Inflammatory macrophage treated with lipopolysaccharide for 4 hours (primary cell): Measurements from ENCODE around the gene PCDH9.
"Not testable (repeated sequence)": the region's sequence is repeated elsewhere in the genome, so short reads cannot be mapped to it uniquely, and the experiment has no call there.

ENCODE experiments used
- DNase-seq: peaks from one replicate; pipeline ENCODE4 v3.0.0-alpha.2; 2020

Gene PCDH9

DNA sequence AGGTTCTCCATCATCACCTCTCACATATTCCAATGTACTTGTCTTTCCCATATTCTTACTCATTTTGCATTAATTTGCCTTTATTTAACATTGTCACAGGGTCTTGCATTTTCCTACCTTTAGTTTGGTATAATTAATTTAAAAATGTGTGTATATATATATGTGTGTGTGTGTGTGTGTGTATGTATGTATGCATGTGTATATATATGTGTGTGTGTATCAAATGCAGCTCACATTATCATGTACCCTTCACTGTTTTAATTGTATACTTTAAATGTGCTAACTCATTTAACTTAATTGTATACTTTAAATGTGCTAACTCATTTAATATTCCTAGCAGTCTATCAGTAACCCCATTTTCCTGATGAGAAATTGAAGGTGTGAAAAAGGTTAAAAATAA, 104.5 kb downstream of the PCDH9 start:
- no peak for DNase-seq

DNA sequence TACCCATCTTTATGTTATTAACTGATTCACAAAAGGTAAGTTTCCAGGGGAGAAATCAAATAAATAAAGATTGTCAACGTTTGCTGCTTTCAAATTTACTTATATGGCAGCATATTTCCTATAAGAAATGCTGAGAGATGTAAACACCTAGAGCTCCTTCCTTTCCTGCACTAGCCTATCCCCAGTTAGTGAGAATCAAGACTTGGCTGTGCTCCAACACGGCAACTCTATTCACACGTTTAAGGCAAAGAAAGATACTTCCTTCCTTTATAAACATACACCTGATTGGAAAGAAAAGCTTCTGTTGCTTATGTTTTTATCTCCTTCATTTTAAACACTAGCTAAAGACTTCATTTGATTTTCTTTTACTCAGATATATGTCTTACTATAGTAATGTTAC, 107.0 kb downstream of the PCDH9 start:
- no peak for DNase-seq

DNA sequence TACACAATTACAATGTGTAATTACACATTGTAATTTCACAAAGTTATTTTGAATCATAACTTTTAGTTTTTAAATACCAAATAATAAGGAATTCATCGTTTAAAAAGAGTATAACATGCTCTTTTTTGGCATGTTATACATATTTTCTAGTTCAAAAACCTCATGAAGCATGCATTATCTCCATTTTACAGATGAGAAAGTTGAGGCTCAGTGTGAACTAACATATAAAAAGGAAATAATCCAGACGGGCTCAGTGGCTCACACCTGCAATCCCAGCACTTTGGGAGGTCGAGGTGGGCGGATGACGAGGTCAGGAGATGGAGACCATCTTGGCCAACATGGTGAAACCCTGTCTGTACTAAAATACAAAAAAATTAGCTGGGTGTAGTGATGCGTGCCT, 107.9 kb downstream of the PCDH9 start:
- DNase-seq, result no peak

DNA sequence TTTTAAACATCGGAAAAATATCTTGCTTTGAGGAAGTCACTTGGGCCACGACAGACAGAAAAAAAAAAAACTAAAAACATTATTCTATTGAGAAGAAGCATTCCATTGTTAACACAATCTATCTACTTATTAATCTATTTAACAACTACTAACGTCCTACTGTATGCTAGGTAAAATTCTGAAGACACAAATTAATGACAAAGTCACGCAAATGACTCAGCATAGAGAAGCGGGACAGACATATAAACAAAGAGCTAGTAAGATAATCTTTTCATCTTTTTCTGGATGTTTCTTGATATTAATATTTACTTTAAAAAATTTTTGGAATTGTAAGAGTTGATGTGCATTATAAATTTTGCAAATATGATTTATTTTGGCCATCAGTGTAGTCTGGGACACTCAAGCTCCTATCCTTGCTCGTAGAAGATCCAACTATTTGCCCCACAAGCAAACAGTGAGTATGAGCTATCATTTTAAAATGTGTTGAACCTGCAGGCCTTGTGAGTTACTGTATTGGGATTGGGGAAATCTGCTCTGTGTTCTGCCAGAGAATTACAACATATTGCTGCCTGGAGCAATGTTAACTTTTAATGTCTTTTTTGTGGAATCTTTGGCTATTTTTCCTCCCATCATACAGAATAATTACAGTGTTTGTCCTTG, 109.1 kb downstream of the PCDH9 start:
- DNase-seq, result no peak

DNA sequence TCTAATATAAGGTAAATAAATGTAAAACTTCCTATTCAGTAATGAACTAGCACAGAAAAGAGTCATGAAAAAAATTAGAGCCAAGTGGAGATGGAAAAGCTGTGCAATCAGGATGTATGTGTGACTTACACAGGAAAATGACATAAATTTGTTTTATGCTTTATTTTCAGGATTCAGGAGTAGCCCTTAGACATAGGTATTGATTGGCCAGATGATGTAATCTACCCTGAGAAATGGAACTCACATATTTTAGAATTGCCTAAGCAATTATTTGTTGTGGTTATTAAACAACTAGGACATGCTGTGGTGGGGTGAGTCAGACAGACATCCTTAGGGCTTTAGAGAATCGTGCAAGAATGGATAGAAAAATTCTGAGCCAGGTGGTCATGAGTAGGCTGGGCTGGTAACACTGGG, 110.6 kb downstream of the PCDH9 start:
- no peak for DNase-seq

DNA sequence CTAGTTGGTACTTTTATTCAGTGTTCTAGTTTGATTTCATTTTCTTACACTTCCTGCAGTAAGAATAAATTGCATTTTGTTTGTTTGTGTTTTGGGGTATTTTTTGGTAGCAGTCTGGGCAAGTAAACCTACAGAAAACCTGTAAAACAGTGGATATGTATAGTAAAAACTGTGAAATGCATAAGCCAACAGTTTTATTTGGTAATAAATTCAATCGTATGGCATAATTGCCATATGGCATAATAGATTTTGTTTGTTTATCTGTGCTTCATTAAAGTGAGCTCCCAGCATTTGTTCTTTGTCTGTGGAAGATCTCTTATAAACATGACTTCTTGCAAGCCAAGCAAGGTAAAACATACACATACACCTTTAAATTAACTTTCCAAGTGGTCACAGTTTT, 111.9 kb downstream of the PCDH9 start:
- DNase-seq, result no peak

DNA sequence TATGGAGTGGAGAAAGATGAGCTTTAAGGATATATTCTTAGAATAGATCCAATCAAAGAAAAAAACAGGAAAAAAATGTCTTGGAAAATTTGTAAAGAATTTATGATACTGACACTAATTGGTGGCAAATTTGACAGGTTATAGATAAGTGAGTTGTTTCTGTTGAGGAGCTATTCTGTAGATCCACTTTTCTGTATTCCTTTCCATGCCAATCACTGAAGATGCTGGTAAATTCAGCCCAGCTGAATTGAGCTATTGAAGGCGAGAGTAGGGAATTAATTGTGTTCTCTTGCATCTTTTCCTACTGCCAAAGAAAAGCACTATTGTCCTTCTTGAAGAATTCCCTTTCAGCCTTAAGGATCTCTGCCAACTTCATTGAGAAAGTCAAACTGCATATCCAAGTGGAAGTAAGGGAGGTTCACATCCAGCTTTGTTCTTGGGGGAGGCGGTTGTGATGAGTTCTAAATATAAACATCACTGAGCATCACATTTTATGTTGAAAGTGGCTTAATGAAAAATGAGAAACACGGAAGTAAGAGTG, 113.1 kb downstream of the PCDH9 start:
- DNase-seq, result no peak

DNA sequence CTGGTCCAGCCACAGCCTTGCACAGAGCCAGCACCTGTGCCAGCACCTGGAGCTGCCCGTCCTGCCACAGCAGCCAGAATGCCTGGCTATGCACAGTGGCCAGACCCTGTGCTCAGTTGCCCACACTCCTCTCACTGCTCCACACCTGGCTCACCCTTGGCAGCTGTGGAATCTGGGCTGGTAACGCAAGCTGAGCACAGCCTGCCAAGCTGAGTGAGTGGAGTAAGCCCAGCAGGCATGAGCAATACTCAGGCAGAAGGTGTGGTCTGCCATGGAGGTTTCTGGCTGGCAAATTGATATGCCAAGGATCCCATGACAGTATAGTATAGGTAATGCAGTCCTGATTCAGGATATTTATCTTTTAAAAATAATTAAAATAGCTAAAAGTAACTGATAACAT, 122.2 kb downstream of the PCDH9 start:
- DNase-seq, result no peak

DNA sequence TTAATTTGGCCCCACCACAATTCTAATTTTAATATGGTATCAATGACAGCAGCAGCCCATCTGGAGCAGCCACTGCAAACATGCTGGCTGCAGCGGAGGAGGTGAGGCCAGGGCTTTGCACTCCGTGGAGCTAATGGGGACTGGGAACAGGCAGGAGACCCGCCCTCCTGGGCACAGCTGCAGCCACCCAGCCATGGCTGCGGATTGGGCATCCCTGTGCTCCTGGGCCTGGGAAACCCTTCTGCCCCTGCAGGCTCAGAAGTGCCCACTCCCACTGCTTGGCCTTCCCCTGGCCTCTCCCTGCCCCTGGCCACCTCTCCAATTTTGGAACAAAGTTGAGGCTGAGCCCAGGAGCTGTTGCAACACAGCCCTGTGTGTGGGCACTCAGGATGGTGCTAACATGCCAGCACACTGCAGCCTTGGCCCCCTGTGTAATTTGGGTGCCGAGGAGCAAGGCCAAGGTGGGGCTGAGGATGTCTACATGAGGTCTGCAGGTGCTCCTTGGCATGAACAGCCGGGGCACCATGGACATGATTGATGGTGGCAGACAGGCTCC, 123.6 kb downstream of the PCDH9 start:
- DNase-seq, result no peak

DNA sequence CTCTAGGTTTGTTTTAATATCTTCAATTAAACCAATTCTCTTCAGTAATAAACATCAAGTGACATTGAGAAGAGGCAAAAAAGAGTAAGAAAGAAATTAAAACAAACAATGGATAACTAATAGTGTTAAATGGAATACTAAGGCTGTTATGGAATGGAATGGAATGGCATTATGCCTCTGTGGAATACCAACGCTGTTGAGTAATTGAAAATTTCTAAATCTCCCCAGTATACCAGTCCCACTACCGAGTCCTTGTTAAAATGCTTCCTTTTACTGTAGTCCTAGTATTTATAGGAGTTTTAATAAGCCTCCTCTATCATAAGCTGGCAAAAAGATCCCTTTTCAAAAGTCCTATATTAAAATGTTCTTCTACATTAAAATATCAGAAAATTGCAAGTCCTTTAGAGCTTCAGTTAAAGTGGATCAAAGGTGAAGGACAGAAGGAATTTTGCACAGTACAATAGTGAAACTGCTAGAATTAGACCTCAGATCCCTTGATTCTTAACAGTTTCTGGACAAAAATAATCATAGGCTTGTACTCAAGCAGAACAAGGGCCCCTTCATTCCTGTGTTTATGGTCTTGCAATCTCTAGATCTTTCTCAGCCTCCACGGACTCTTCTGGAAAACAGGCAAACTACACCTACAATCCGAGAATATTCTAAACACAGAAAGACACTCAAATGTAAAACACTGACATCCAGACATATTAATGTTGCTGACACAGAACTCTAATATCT, 128.2 kb downstream of the PCDH9 start:
- no peak for DNase-seq

DNA sequence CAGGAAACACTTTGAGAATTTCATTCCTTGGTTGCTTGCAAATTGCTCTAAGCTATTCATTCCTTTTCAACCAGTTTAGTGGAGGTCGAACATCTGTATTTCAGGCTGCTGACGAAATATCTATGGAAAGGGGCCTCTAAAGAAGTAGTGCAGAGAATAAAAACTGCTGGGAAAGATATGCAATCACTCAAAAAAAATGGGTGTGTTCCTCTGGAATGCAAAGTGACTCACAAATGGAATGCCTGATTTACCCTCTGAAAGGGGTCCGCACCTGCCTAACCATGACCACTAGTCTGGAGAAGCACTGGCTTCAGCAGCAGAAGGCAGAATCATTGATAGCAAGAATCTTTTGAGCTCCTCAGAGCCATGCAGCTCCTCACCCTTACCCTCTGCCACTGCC, 129.4 kb downstream of the PCDH9 start:
- DNase-seq, result no peak

DNA sequence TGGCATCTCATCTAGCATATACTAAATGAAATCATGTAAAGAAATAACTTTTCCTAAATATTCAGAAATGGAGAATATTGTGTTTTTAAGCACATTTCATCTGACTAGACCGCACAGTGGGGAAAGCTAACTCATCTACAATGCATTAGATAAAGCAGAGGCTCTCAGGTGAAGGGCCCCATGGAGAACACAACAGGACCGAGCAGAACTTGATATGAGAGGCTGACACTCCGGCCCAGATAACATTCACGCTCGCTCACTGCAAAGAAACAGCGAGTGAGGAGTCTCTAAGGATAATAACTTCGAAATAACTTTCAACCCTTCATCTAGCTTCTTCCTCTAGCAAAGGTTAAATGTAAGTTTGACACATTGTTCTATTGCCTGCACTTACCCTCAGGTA, 130.6 kb downstream of the PCDH9 start:
- no peak for DNase-seq

DNA sequence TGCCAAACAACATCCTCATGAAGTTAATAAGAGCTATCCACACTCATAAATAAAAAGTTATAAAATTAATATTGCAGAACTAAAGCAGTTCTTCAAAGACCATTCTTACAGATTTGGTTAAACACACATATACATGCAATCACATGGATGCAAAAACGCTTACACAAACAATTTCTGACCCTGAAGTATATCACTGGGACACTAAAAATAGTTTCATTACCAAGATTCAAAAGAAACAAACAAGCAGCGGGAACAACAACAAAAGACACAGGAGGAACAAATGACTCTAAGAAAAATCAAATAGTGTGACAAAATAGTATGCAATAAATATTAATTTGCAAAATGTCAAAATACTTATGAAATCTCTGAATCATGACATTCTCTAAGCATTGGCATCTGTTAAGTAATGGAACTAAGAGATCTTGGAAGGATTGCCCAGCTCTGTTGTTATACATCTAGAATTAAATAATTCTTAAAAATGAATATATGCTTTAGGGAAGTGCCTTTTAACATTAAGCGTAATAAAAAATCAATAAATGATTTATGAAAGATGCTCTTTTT, 132.2 kb downstream of the PCDH9 start:
- DNase-seq, result no peak

DNA sequence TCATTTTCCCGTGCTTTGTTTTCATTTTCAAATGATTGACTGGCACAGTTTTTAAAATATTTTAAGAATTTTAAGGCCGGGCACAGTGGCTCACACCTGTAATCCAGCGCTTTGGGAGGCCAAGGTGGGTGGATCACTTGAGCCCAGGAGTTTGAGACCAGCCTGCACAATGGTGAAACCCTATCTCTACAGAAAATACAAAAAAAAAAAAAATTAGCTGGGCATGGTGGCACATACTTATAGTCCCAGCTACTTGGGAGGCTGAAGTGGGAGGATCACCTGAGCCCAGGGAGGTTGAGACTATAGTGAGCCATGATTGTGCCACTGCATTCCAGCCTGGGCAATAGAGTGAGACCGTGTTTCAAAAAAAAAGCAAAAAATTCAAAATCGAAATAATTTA, 133.2 kb downstream of the PCDH9 start:
- not testable (repeated sequence) for DNase-seq

DNA sequence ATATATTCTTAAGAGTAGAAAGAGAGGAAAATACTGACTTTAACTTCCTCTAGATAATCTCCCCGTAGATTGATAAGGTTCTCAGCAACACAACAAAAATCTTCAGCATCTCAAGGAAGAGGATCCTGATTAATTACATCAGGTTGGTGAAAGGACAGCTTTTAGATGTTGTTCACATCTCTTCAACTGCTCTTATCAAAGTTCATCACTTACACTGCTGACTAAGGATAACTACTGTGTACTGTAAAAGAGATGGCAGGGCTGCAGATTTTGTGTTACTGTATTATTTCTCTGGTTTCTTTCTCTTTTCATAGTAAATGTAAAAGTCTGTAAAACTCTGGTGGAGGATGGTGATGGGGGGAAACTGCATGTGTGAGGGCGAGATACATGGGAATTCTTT, 133.7 kb downstream of the PCDH9 start:
- no peak for DNase-seq

DNA sequence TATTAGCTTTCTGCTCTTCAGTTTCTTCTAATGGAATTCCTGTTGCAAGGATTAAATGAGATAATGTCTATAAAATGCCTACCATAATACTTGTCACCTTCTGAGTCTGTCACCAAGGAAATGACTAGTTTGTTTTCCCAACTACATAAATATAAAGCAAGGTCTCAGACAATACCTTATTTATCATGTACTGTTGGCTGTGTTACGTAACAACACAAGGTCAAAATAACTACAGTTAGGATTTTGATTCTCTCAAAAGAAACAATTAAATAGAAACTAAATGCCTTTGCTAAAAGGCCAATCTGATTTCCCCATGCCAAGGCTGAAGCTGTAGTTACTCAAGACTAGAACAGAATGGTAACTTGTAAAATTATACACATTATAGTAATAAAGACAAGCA, 134.5 kb downstream of the PCDH9 start:
- DNase-seq, result no peak

DNA sequence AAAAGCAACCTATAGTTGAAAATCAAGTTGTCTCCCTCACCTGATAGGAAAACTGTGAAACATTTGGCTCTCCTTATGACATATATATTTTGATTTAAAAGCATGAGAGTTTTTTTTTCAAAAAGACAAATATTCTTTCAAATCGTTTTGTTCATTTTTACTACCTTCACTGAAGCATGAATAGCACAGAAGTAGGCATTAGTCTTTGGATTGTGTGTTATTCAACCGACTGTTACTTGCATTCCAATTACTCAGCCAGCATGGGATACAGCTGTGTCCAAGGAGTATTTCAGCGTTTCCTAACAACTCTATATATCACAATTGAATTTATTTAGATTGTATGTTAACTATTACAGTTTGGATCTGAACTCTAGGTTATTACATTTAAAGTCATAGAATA, 135.2 kb downstream of the PCDH9 start:
- no peak for DNase-seq

DNA sequence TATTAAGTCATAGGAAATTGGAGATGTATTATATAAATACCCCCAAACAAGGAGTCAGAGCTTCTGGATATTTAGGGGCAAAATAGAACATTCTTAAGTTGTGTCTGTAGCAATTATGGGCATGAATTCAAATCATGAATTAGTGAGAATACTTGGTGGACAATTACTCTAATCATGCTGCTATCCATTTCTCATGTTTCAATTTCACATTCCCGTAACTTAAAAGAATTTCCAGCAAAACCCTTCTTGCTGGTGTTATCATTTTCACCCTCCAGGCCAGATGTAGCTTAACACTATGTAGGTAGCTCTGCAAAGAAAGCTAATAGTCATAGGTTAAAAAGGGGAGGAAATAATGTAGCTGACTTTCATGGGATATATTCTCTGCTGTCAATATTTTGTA, 136.1 kb downstream of the PCDH9 start:
- DNase-seq, result no peak

DNA sequence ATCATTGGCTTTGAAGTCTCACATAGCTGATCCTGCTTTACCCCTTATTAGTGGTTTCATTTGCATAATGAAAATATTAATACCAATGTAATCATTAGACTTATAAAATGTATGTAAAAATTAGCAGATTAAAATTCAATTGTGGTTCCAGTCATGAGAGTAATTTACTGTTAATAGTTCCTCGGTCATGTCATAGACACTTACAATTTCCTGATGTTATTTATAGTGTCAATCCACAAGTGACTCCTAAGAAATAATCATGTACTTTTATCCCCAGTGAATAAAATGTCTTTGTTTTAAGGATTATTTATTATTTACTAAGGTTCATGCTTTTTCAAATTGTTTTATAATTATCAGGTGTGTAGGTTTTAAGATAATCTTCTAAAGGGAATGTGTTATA, 138.5 kb downstream of the PCDH9 start:
- no peak for DNase-seq

DNA sequence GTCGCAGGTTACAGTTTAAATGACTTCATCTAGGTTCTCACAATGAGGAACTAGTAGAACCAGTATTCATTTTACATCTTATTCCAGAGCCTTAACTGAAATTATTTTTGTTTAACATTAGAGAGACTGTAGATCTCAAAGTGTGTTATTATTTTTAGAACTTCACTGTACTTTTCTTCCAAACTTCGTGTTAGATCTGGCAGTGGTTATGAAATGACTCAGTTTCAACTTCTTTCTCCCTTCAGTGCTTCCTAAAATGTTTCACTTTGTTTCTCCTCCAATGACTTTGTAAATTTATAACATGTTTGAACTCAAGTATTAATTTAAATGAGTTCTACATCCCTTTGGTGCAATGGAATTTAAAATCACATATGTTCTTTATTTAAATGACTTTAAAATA, 139.3 kb downstream of the PCDH9 start:
- DNase-seq, result no peak

DNA sequence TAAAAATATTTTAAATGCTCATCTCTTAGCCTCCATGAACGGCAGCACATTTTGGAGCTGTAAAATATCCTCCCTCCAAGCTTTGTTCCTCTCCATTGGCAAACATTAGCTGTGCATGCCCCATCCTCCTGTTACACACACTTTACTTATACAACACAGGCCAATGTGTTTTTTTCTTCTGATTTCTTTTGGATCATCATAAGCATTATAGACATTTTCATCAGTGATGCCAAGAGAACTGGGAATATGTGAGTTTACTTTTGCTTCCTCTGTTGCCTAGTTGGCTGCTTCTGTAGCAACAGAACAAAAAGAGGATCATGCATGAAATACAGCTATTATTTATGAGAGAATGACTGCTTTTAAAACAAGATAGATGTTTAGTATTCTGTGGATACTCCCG, 142.6 kb downstream of the PCDH9 start:
- DNase-seq, result no peak

DNA sequence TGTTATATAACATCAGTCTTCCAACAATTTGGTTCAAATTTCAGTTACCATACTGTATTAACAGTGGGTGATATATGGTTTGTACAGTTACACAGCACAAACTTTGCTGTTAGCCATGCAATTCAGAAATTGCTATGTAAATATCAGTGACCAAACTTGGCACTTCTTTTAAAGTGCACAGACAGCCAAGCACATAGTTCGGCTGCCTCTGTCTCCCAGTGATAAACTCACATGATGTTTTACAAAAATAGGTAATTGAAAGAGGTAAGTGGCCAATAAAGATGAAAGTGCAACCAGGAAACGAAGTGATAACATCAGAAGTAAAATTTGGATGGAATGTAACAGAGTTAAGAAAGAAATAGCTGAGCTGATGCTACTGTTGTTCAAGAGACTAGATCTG, 143.9 kb downstream of the PCDH9 start:
- no peak for DNase-seq

DNA sequence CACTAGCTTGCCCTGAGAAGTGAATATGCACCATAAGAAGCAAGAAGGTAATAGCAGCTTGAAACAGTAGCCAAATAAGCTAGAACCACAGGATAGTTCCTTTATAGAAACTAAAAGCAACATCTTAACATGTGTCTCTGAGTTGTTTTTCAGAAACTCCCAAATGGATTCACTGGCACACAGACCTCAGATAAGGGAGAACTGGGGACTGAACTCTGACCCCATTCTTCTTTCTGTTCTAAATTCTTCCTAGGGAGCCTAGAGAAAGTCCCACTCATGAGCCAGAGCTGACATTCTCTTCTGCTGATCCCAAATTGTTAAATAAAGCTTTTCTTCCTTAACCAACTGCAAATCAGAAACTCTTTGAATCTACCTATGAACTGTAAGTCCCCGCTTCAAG, 146.1 kb downstream of the PCDH9 start:
- no peak for DNase-seq

DNA sequence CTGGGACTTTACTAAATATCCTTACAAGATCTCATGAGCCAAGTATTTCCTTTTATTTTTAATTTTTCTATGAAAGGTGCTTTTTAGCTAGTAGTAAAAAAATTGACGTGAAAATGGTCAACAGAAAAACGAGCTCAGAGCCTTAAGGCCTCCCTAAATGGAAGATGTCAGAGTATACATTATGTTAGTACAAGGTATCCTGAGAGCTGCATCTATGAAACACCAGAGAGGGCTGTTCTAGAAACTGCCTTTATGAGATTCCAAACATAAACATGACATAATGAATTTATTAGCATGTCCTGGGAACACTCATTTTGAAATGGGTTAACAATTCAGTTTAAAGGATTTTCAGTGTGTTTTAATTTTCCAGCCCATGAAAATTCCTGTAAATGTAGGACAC, 146.6 kb downstream of the PCDH9 start:
- no peak for DNase-seq
